T-helper 9 cell (primary cell): ENCODE results near the gene CHST15.

Experiments
- DNase-seq: peaks from one replicate; pipeline ENCODE4 v3.0.0-alpha.2; 2020

CHST15 gene

DNA sequence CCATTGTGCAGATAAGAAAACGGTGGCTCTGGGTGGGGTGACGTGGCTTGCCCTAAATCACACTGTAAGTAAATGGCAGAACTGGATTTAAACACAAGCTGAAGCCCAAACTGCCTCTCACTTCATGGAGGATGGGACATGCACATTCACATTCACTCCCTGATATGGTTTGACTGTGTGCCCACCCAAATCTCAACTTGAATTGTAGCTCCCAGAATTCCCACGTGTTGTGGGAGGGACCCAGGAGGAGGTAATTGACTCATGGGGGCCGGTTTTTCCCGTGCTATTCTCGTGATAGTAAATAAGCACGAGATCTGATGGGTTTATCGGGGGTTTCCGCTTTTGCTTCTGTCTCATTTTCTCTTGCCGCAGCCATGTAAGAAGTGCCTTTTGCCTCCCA is 32.4 kb downstream of the CHST15 start:
- no peak for DNase-seq

DNA sequence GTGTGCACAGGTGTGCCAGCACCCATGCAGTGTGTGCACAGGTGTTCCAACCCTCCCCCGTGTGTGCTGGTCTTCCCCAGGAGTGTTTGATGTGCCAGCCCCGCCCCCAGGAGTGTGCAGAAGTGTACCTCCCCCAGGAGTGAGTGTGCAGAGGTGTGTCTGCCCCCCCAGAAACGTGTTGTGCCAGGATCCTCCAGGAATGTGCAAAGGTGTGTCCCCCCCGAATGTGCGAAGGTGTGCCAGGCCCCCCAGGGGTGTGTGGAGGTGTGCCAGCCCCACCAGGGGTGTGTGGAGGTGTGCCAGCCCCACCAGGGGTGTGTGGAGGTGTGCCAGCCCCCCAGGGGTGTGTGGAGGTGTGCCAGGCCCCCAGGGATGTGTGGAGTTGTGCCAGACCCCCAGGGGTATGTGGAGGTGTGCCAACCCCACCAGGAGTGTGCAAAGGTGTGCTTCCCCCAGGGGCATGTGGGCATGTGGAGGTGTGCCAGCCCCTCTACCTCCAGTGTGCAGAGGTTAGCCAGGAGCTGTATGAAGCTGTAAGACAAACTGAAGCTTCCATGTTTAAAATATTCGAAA is 33.2 kb downstream of the CHST15 start:
- no peak for DNase-seq

DNA sequence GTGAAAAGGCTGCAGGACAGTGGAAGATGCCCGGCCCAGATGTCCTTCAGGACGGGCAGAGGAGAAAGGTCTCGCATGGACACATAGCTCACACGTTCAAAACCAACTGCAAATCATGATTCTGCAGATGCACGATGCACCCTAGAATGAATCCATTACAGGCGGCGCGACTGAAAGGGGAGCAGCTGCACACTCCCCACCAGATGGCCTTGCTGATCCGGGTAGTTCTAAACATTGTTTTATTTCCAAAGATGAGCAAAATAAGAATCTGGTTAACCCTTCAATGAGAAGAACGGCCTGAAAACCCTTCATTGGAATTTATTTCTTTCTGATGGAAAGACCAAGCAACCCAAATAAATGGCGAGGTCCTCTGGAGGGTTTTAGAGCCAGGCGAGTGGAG is 33.8 kb downstream of the CHST15 start:
- no peak for DNase-seq

DNA sequence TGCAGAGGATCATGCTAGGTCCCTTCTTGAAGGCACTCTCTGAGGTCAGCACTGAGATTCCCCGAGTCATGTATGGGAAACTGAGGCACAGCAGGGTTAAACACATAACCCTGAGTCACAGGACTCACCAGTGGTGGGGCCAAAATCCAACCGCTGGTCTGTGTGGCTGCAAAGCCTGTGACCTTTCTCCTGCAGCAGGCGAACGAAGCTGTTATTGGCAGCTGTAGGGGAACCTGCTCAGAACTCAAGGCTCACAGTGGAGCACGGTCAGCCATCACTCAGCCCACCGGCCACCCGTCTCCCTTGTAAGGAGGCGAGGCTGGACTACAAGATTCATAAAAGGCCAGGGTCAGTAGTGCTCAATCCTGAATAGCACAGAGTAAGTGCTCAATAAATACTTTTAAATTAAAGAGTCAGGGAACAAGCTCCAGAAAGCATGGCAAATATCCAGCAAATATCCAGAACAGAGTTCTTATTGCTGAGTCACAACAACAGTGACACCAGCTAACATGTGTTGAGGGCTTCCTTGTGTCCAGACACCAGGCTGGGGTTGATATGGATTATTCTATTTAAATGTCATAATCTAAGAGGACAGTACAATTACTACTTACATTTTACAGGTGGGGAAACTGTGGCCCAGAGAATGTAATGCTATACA is 34.9 kb downstream of the CHST15 start:
- no peak for DNase-seq

DNA sequence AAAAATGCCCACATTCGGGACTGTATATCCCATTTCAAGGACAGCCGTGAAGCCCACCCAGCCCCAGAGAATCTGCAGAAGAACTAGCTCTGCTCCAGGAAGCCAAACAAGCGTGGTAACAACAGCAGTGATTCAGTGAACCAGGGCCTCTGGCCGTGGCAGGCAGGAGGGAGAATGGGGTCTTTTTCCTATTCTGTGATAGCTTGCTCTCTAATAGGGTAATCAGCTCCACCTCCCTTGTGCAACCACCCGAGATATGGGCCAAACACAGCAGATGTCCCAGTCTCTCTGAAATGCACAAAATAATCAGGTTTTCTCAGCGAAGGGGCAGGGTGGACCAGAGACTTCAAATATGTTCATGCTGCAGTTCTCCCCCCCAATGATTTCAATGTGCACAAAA is 35.8 kb downstream of the CHST15 start:
- DNase-seq = no peak

DNA sequence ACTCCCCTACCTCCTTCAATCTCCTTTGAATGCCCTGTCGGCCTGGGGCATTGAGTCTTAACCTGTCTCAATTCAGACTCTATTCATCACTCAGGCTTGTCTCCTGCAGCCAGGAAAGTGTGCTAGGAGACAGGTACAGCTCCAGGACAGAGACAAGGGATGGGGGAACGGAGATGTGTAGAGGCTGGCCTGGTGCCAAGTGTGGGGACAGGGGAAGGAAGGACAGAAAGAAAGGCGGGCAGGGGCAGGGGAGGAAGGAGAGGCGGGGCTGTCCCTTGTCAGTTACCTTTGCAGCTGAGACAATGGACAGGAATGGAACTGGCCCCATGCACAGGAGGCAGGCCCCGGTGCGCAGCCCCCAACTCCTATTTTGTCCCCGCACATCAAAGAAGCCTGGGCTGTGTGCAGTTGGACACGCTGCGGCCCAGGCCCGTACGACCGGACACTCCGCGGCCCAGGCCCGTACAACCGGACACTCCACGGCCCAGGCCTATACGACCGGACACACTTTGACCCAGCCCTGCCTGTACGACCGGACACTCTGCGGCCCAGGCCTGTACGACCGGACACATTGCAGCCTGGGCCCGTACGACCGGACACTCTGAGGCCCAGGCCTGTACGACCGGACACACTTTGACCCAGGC is 36.9 kb downstream of the CHST15 start:
- no peak for DNase-seq

DNA sequence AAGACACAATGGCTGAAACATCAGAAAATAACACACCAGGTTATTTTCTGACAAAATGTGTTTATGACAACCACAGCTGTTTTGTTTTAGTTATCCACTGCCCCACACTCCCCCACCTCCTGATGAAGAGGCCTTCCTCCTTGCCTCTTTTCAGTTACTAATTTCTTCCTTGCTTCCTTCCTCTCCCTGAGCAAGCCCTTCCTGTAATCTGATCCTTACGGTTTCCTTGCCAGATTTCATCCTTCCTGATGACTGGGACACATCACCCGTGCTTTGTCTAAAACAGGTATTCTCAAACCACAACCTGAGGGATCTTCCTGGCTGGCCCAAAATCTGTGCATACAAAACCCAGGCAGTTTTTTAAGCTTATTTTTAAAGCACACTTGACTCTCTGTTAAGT is 39.4 kb downstream of the CHST15 start:
- no peak for DNase-seq

DNA sequence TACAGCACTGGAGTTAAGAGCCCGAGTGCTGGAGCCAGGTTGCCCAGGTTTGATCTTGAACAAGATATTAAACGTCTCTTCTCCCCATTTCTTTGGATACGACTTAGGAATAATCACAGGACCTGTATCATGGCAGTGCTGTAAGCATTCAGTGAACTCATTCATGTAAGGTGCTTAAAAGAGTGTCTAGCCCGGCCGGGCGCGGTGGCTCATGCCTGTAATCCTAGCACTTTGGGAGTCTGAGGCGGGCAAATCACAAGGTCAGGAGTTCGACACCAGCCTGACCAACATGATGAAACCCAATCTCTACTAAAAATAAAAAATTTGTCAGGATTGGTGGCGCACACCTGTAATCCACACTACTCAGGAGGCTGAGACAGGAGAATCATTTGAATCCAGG is 40.8 kb downstream of the CHST15 start:
- no peak for DNase-seq

DNA sequence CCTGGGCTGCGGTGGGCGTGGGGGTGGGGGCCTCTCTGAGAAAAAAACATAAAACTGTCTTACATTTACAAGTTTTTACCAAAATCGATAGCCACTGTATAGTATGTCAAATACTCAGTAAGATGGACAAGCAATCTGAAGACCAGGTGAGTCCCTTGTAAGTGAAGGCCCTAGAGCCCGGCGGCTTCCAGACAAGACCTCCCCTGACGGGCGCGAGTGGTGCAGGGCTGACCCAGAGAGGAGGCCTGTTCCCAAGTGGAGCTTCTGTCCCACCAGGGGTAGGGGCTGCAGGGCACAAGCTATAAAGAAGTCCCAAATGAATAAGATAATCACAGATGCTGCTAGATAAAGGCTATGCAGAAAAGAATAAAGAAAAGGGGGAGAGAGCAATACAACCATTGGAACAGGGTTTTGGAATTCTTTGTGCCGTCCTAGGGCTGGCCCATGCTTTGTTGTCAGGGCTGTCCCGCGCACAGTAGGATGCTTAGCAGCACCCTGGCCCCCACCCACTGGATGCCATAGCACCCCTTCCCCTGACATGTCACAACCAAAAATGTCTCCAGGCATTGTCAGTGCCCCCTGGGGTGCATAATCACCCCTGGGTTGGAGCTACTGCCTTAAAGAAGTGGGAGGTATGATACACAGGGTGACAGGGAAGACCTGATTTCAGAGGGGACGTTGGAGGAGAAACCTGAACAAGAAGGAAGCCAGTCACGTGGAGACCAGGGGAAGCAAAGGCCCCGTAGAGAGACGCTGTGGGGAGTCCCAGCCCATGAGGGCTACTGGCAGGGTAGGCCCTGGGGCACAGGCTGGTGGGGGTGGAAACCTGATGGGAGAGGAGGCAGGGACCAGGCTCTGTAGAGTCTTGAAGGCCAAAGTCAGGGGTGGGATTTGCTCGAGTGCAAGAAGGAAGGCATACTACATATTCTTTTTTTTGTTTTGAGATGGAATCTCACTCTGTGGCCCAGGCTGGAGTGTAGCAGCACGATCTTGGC is 43.1 kb downstream of the CHST15 start:
- no peak for DNase-seq

DNA sequence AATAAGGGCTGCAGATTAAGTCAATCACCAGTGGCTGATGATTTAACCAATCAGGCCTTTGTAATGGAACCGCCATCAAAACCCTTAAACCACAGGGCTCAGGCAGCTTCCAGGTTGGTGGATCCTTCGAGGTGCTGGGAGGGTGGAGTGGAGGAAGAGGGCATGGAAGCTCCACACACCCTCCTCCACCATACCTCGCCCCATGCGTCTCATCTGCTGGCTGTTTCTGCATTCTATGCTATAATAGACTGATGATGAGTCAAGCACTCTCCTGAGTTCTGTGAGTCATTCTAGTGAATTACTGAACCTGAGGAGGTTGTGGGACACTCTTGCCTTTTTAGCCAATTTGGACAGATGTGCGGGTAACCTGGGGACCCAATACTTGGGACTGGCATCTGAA is 43.9 kb downstream of the CHST15 start:
- DNase-seq = no peak

DNA sequence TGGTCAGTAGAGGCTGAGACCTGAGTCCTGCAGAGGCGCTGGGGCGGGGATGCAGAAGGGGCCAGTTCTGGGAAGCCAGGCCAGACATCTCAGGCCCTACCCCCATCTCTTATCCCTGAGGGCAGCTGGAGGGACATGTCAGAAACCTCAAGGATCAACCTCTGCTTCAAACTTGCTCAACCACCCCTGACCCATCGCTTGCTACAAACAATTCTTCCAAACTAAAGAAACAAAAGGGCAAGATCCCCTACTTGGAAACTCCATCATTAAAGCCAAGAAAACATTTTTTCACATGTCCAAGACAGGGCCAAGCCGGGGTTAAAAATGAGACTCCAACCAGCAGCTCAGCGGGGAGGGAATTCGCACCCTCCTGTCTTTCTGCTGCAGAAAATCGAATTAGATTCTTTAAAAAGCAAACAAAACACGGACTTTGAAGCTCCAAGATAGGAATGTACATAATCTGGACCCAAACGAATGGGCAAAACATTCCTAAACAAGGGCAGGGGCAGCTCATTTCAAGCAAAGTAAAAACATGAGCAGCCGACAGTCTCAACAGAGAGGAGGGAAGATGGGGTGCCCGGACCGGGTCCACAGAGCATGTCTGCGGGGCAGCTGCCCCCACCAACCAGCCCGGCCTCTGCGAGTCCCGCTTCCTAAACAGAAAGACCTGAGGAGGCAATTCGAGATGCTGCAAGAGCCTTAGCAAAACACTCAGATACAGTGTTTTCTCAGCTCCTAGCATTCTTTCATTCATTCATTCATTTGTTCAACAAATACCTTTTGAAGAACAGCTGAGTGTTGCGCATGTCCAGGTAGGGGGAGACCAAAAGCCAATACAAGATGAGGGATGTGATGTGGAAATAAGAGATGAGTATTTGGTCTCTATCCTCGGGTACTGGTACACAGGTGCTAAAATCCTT is 44.8 kb downstream of the CHST15 start:
- DNase-seq = no peak

DNA sequence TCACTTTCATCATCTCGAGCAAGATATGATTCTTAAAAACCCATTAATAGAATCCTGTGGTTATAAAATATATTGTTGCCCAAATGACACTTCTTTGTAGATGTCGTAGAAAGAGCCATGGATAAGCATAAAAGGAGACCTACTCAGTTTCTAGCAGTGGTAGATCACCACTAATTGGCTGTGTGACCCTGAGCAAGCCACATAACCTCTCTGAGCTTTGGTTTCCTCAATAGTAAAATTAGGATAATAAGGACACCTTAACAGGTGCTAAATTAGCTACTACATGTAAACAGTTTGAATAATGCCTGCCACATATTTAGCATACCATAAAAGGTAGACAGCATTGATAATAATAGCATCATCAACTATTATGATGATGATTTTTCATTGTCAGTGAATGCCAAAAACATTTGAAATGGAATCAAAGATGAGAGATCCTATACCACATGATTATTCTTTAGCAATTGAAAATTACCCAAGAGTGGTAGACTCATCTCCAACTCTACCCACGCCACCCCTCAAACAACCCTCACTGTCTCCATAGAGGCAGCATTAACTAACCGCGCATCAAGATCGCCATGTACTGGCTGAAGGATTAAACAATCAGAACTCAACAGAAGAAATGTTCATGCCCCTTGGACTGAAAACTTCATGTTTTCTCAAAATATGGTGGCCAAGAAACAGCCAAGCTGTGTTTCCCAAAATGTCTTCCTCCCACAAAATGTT is 45.8 kb downstream of the CHST15 start:
- DNase-seq = no peak

DNA sequence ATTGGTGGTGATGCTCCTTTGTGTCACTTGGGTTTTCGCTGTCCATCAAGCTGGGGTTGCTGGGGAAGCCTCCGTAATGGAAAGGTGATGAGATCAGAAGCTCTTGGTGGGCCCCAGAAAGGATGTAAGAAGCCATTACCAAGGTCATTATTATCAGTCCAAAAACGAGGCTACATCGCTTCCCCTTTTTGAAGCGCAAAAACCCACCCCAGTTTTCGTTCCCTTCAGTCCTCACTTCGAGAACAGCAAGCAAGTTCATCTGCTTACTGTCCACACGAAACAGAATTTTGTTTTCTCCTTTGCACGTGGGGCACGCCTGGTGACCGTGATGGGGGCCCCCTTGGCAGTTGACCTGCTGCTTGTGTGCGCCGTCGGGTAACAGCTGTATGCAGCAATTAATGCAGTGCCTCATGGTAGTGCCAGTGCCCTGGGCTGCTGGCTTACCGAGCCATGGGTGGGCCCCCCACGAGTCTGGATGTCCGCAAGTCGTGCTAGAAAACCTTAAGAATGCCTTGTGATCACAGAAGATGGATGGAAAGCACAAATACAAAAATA is 47.5 kb downstream of the CHST15 start:
- DNase-seq = no peak

DNA sequence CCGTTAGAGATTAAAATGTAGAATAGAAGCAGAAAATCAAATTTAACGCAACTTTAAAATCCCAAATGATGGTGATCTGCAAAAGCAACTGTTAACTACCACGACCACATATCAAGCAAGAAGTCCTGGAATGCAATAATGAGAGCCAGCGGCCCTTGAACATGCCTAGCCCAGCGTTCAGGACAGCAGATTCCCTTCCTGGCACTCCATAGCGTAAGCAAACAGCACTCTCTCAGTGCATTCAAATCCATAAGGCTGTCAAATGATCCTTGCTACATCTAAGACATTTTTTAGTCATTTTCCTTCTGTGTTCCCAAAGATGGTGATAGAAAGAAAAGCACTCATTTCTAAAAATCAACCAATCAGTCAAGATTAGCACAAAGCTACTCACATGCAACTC is 48.1 kb downstream of the CHST15 start:
- DNase-seq = no peak

DNA sequence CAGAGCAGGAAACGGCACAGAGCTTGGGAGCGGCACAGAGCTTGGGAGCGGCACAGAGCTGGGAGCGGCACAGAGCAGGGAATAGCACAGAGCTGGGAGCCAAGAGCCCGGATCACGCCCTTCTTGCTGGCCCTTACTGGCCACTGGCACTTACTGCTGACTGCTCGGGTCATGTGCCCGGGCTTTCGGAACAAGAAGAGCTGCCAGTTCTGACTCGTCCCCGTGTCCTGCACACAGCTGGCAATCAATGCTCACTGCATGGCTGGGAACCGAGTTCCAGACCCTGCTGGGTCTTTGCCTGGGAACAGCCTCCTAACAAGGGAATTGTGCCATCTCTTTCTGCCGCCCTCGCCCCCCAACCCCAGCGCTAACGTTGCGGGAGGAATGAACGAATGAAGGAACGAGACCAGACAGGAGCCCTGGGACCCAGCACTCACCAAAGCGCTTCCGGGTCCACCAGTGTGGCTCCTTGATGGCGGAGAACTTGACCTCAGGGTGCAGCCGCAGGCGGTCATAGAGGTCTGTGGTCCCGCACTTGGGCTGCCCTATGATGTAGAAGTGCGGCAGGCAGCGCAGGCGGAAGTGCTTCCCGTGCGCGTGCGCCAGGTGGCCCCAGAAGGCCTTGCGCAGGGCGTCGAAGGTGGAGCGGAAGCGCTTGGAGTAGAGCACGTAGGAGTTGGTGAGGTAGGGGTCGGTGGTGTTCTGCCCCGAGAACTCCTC is 49.1 kb downstream of the CHST15 start:
- DNase-seq = no peak

DNA sequence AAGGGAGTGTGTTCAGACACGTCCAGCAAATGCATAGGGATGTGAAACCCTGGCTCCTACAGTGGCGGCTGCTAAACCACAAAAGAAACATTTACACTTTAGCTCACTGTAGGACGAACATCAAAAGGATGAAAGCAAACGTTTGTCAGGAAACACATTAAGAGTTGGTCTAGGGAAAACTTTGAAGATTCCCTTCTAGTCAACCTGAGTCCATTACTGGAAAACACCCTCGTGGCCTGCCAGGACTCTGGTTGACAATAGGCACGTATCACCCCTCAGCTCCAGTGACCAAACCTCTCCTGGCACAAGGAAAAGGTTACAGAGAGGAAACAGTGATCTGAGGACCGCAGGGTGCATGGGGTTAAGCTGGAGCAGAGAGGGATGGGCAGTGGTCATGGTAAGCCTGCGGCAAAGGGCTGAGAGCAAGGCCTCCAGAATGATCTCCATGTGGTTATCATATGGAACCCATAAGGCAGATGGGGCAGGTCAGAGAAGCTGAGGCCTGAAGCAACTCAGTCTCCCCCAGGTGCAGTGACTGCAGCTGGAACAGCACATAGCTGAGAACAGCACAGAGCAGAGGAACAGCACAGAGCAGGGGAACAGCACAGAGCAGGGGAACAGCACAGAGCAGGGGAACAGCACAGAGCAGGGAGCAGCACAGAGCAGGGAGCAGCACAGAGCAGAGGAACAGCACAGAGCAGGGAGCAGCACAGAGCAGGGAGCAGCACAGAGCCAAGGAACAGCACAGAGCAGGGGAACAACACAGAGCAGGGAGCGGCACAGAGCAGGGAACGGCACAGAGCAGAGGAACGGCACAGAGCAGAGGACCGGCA is 49.9 kb downstream of the CHST15 start:
- DNase-seq = no peak

DNA sequence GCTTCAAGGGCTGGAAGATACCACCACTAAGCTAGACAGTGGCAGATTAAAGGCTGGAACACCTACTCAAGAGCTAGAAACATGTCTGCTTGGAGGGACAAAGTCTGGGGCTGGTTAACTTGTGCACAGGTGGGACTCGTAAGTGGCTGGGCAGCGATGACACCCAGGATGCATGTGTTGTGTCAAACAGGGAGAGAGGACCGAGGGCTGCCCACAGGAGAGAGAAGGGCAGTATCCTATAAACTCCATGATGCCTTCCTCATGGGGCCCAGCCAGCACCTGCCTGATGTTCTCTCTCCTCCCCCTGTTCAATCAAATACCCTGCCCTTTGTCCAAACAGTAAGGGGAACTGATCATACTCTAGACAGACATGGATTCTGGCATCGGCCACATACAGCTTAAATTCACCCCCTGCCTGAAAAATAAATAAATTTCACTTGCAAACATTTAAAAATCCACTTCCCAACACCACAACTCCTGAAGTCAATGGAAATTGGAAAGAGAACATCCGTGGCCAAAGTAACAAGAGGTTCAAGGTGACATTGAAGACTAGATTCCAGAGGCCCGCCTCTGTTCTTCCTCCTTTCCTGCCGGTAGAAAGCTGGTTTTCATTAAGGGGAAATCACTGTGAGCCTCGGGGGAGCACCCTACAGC is 50.6 kb downstream of the CHST15 start:
- no peak for DNase-seq

DNA sequence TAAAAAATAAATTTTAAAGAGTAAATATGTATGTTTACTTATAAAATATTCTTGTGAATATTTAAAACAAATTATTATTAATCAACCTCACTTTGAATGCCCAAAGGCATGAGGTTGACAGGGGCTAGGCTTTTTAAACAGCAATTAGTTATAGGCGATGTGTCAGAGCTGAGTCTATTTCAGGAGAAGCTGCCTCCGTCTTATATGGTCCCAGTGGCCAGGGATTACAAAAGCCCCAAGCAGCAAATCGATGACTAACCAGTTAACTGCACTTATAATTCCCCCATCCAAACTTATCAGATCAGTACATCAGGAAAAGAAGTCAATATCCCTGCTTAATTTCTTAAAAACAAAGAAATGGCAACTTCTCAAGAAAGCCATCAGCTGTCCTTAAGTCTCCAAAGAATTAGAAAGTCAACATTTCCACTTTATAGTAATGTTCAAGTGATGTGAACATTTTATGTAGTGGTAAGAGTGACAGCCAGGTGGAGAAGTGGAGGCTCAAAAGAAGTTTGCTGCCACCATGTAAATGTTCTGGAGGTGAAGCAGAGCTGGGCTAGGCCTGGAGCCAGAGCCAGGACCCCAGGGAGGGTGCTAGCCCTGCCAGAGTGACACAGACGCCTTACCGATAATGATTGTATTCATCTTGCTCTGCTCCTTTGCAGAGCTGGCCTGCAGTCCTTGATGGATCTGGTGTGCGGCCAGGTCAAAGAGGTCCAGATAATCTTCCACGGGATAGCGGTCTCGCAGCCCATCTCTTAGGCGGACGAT is 51.5 kb downstream of the CHST15 start:
- no peak for DNase-seq
